Measurements from ENCODE around the gene TSPAN11.

The TSPAN11 gene

GRCh38 chr12:30925607-30926242, 823 bp upstream of the TSPAN11 start:
- peak; percentile 13; the same call in 2 of the 3 replicates for ATAC-seq
- TF ChIP-seq OSR1 (CRISPR knock-in tag; IDR thresholded peaks at IDR 0.05) = no peak
- TF ChIP-seq TSHZ2 (CRISPR knock-in tag; IDR thresholded peaks at IDR 0.05) = no peak
- no peak for TF ChIP-seq ZNF565 (CRISPR knock-in tag; conservative IDR thresholded peaks at IDR 0.05; ENCODE audit: low read depth)
- no peak for TF ChIP-seq PATZ1 (CRISPR knock-in tag; IDR thresholded peaks at IDR 0.05; ENCODE audit: borderline replicate concordance)
- TF ChIP-seq ZC3H10 (CRISPR knock-in tag; IDR thresholded peaks at IDR 0.05) = no peak
- no peak for TF ChIP-seq RARB (CRISPR knock-in tag; IDR thresholded peaks at IDR 0.05)
- no peak for TF ChIP-seq CSDC2 (CRISPR knock-in tag; IDR thresholded peaks at IDR 0.05)

GRCh38 chr12:30927222-30927611, 669 bp downstream of the TSPAN11 start:
- no peak for TF ChIP-seq CSDC2 (CRISPR knock-in tag; IDR thresholded peaks at IDR 0.05)
- no peak for TF ChIP-seq GLIS3 (CRISPR knock-in tag; IDR thresholded peaks at IDR 0.05)
- no peak for TF ChIP-seq ARNTL (CRISPR knock-in tag; IDR thresholded peaks at IDR 0.05; ENCODE audit: borderline replicate concordance, low read depth)
- no peak for TF ChIP-seq TCF4 (CRISPR knock-in tag; IDR thresholded peaks at IDR 0.05; ENCODE audit: borderline replicate concordance)

GRCh38 chr12:30928356-30929244, 2.1 kb downstream of the TSPAN11 start:
- ATAC-seq = no peak
- TF ChIP-seq CSRNP3 (CRISPR knock-in tag; IDR thresholded peaks at IDR 0.05) = no peak

More at GRCh38 chr12:30927222-30927611, 669 bp downstream of the TSPAN11 start:
- ATAC-seq = peak; percentile 22

GRCh38 chr12:30930238-30930637, 3.7 kb downstream of the TSPAN11 start:
- TF ChIP-seq ZFP30 (CRISPR knock-in tag; IDR thresholded peaks at IDR 0.05) (no peak), ESRRG (CRISPR knock-in tag; IDR thresholded peaks at IDR 0.05) (no peak), ARNTL (CRISPR knock-in tag; IDR thresholded peaks at IDR 0.05; ENCODE audit: borderline replicate concordance, low read depth) (no peak), TCF4 (CRISPR knock-in tag; IDR thresholded peaks at IDR 0.05; ENCODE audit: borderline replicate concordance) (no peak), ZNF565 (CRISPR knock-in tag; conservative IDR thresholded peaks at IDR 0.05; ENCODE audit: low read depth) (no peak), ZNF70 (CRISPR knock-in tag; IDR thresholded peaks at IDR 0.05) (no peak), ZC3H10 (CRISPR knock-in tag; IDR thresholded peaks at IDR 0.05) (no peak), PPARA (CRISPR knock-in tag; IDR thresholded peaks at IDR 0.05; ENCODE audit: borderline replicate concordance) (no peak), SNAI2 (CRISPR knock-in tag; IDR thresholded peaks at IDR 0.05) (no peak), CREB5 (CRISPR knock-in tag; IDR thresholded peaks at IDR 0.05; ENCODE audit: low read depth) (no peak), BACH2 (CRISPR knock-in tag; IDR thresholded peaks at IDR 0.05; ENCODE audit: borderline replicate concordance) (no peak), OSR1 (CRISPR knock-in tag; IDR thresholded peaks at IDR 0.05) (no peak), PATZ1 (CRISPR knock-in tag; IDR thresholded peaks at IDR 0.05; ENCODE audit: borderline replicate concordance) (no peak), RARB (CRISPR knock-in tag; IDR thresholded peaks at IDR 0.05) (no peak)
- no peak for ATAC-seq

Measured in SK-N-SH treated with all-trans-retinoic acid at 6 μM for 48 hours (cell line).